ENCODE data around the gene C1orf50.

DNA sequence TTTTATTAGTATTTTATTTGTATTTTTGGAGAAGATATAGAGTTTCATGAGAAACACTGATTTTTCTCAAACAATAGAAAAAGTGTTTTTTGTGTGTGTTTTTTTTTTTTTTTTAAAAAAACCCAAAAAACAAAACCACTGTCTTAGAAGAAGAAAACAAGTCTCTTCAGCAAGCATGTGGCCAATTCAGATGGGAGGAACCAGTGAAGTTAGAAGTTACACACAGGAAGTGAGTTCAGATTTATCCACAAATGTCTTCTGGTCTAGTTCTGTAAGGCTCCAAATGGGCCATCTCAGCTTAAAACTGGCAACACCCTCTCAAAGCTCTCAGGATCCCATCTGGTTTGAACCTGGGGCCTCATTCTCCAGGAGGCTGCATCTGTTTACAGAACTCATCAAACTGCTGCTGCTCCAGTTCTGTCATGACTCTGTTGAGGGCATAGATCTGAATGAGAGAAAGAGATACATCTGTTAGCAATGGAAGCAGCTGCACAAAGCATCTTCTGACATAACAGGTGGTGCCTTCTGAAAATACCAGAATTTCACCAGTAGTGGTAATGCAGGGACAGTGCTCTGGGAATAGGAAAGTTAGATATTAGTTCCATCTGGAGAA, 40.1 kb downstream of the C1orf50 start:
- TF ChIP-seq EZH2phosphoT487 (IDR thresholded peaks at IDR 0.05; ENCODE audit: insufficient read depth, low read depth) (no peak), EZH2 (IDR thresholded peaks at IDR 0.05; ENCODE audit: insufficient read depth, poor library complexity, severe bottlenecking) (no peak)
